GM18858 (cell line): ENCODE results near the gene NPTN.
"Not testable (repeated sequence)": the region's sequence is repeated elsewhere in the genome, so short reads cannot be mapped to it uniquely, and the experiment has no call there.

Source experiments
- ATAC-seq: cut with Tn5 transposase; IDR thresholded peaks from one replicate; pipeline ENCODE4 v1.9.1; 2021; ENCODE audit not compliant: unreplicated experiment

Gene NPTN

GRCh38 chr15:73633111-73633990 is at the start of gene NPTN:
Gene NPTN (minus strand): TSS chr15:73633389. CDS start chr15:73633215, 174 bp downstream.
- ATAC-seq, result peak; percentile 53

- ATAC-seq, result no peak
These were observed 49.5 kb upstream of the NPTN start for GRCh38 chr15:73682600-73683090.

GRCh38 chr15:73681856-73682599 is 48.8 kb upstream of the NPTN start:
- no peak for ATAC-seq

- ATAC-seq, result no peak
These were observed 47.9 kb upstream of the NPTN start for GRCh38 chr15:73681063-73681462.

GRCh38 chr15:73680549-73680948 is 47.4 kb upstream of the NPTN start:
- no peak for ATAC-seq

- no peak for ATAC-seq
These were observed 46.8 kb upstream of the NPTN start for GRCh38 chr15:73679964-73680363.

- no peak for ATAC-seq
These were observed 46.0 kb upstream of the NPTN start for GRCh38 chr15:73679180-73679579.

- no peak for ATAC-seq
These were observed 45.3 kb upstream of the NPTN start for GRCh38 chr15:73678498-73678897.

GRCh38 chr15:73677733-73678132 is 44.5 kb upstream of the NPTN start:
- no peak for ATAC-seq

- no peak for ATAC-seq
These were observed 44.0 kb upstream of the NPTN start for GRCh38 chr15:73677146-73677607.

- no peak for ATAC-seq
These were observed 41.4 kb upstream of the NPTN start for GRCh38 chr15:73674587-73674986.

- ATAC-seq, result no peak
These were observed 27.3 kb upstream of the NPTN start for GRCh38 chr15:73660455-73660854.

- no peak for ATAC-seq
These were observed 25.5 kb upstream of the NPTN start for GRCh38 chr15:73658645-73659044.

GRCh38 chr15:73655724-73656123 is 22.5 kb upstream of the NPTN start:
- no peak for ATAC-seq

GRCh38 chr15:73654659-73655058 is 21.5 kb upstream of the NPTN start:
- no peak for ATAC-seq

- no peak for ATAC-seq
These were observed 17.4 kb upstream of the NPTN start for GRCh38 chr15:73650416-73651126.

GRCh38 chr15:73648014-73648295 is 14.8 kb upstream of the NPTN start:
- no peak for ATAC-seq

- no peak for ATAC-seq
These were observed 14.2 kb upstream of the NPTN start for GRCh38 chr15:73647259-73648013.

- not testable (repeated sequence) for ATAC-seq
These were observed 6.3 kb upstream of the NPTN start for GRCh38 chr15:73639464-73639863.

- no peak for ATAC-seq
These were observed 4.3 kb upstream of the NPTN start for GRCh38 chr15:73637527-73637926.
